GM19463 (cell line): ENCODE data around the gene MZT2A.
"Not testable (repeated sequence)": the region's sequence is repeated elsewhere in the genome, so short reads cannot be mapped to it uniquely, and the experiment has no call there.

Experiments
- ATAC-seq: cut with Tn5 transposase; IDR thresholded peaks from one replicate; pipeline ENCODE4 v1.9.1; 2021; ENCODE audit warnings: mild to moderate bottlenecking, moderate library complexity; ENCODE audit not compliant: unreplicated experiment

Gene MZT2A

DNA sequence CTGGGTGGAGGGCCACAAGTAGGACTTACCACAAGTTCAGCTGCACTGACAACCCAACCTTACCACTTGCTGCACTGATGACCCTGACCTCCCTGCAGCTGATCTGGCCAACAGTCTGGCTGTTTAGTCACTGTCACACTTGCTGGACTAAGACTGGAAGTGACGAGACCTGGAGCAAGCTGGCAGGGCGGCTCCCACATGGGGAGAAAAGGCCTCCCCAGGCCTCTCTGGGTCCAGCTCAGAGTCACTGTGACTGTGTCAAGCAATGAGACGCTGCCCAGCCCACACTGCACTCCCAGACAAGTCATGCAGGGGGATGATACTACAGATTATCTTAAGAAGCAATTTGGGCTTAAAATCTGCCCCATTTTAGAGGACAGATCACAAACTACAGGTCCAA is 21.3 kb downstream of the MZT2A start:
- ATAC-seq: not testable (repeated sequence)

GRCh38 chr2:131467722-131468121 is 24.5 kb downstream of the MZT2A start:
- ATAC-seq: not testable (repeated sequence)

- ATAC-seq: not testable (repeated sequence)
These were observed 37.3 kb downstream of the MZT2A start for GRCh38 chr2:131454914-131455313.

- peak; percentile 83 for ATAC-seq
These were observed 40.8 kb downstream of the MZT2A start for GRCh38 chr2:131451265-131451949.

DNA sequence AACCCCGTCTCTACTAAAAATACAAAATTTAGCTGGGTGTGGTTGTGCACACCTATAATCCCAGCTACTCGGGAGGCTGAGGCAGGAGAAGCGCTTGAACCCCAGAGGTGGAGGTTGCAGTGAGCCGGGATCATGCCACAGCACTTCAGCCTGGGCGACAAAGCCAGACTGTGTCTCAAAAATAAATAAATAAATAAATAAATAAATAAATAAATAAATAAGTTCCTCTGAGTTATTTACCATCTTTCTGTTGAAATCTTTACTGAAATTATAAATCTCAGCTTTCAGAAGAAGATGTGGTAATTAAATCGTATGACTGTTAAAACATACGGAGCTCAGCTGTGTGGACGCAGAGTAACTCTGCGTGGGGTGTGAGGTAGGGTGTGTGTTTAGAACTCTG is 44.2 kb downstream of the MZT2A start:
- not testable (repeated sequence) for ATAC-seq

DNA sequence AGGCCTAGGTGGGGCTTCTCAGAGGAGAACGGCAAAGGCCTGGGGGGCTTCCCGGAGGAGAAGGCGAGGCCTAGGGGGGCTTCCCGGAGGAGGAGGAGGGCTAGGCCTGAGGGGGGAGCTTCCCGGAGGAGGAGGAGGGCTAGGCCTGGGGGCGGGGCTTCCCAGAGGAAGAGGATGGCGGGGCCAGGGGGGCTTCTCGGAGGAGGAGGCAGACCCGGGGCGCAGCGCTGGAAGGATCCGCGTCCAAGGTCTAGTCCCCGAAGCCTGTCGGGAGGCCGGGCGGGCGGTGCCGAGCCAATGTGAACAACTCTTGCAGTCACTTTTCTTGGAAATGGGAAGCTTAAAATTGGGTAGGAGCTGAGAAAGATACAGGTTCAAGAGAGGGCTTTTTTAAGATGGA is 46.3 kb downstream of the MZT2A start:
- ATAC-seq: no peak

GRCh38 chr2:131445515-131445797 is 46.7 kb downstream of the MZT2A start:
- not testable (repeated sequence) for ATAC-seq

GRCh38 chr2:131444736-131445514 is 47.3 kb downstream of the MZT2A start:
- not testable (repeated sequence) for ATAC-seq

GRCh38 chr2:131440742-131441468 is 51.3 kb downstream of the MZT2A start:
- not testable (repeated sequence) for ATAC-seq
